ENCODE results near the gene CLMN. TPM values are rescaled to one million over a fixed set of nuclear protein-coding genes. Genes with fewer than 3 reads are reported as not detected.
"Not testable (repeated sequence)": the region's sequence is repeated elsewhere in the genome, so short reads cannot be mapped to it uniquely, and the experiment has no call there.

Gene CLMN
- total RNA-seq, 2 donors from 2014 or later, result 2.5 to 3.0 TPM

- ATAC-seq (replicated peaks in 1 of 2) (no peak), DNase-seq (no peak)
- no peak overlapping the region for H3K4me3 Mint-ChIP-seq
- no peaks in the 10 kb centered on the region for H3K27me3 Mint-ChIP-seq (ENCODE audit: low read depth)
- H3K27ac Mint-ChIP-seq, result no peak overlapping the region
- no peaks in the 10 kb centered on the region for H3K4me1 Mint-ChIP-seq (ENCODE audit: low read depth)
- peaks cover 0 to 4% of the 10 kb centered on the region in 2 donors for H3K9me3 Mint-ChIP-seq
- H3K36me3 Mint-ChIP-seq (ENCODE audit: insufficient read depth in 2 of 2), result no peaks in the 10 kb centered on the region
Measured at GRCh38 chr14:95207475-95208233, 112.1 kb downstream of the CLMN start.

GRCh38 chr14:95206534-95206933 lies 113.2 kb downstream of the CLMN start:
- no peak for DNase-seq
- Mint-ChIP-seq H3K27me3 (ENCODE audit: low read depth) (no peaks in the 10 kb centered on the region), H3K9me3 (peaks cover 0 to 4% of the 10 kb centered on the region in 2 donors), H3K36me3 (ENCODE audit: insufficient read depth in 2 of 2) (no peaks in the 10 kb centered on the region), H3K4me3 (no peak overlapping the region), H3K4me1 (ENCODE audit: low read depth) (no peaks in the 10 kb centered on the region), H3K27ac (no peak overlapping the region)
- no peak for ATAC-seq (replicated peaks in 1 of 2)

- H3K4me1 Mint-ChIP-seq (ENCODE audit: low read depth), result no peaks in the 10 kb centered on the region
- no peak for ATAC-seq (replicated peaks in 1 of 2)
- no peak for DNase-seq
- no peak overlapping the region for H3K27ac Mint-ChIP-seq
- no peaks in the 10 kb centered on the region for H3K27me3 Mint-ChIP-seq (ENCODE audit: low read depth)
- H3K36me3 Mint-ChIP-seq (ENCODE audit: insufficient read depth in 2 of 2), result no peaks in the 10 kb centered on the region
- peaks cover 0 to 4% of the 10 kb centered on the region in 2 donors for H3K9me3 Mint-ChIP-seq
- no peak overlapping the region for H3K4me3 Mint-ChIP-seq
Measured at GRCh38 chr14:95204705-95205104, 115.0 kb downstream of the CLMN start.

- not testable (repeated sequence) for H3K4me1 Mint-ChIP-seq (ENCODE audit: low read depth); H3K4me3 Mint-ChIP-seq; DNase-seq; H3K36me3 Mint-ChIP-seq (ENCODE audit: insufficient read depth in 2 of 2); H3K9me3 Mint-ChIP-seq; H3K27ac Mint-ChIP-seq; H3K27me3 Mint-ChIP-seq (ENCODE audit: low read depth); ATAC-seq (replicated peaks in 1 of 2)
Measured at GRCh38 chr14:95201745-95202144, 118.0 kb downstream of the CLMN start.

GRCh38 chr14:95200404-95200803 lies 119.3 kb downstream of the CLMN start:
- DNase-seq (no peak), ATAC-seq (replicated peaks in 1 of 2) (no peak)
- no peaks in the 10 kb centered on the region for H3K36me3 Mint-ChIP-seq (ENCODE audit: insufficient read depth in 2 of 2)
- H3K4me1 Mint-ChIP-seq (ENCODE audit: low read depth), result no peaks in the 10 kb centered on the region
- H3K27ac Mint-ChIP-seq, result no peak overlapping the region
- peaks cover 0 to 3% of the 10 kb centered on the region in 2 donors for H3K9me3 Mint-ChIP-seq
- no peak overlapping the region for H3K4me3 Mint-ChIP-seq
- no peaks in the 10 kb centered on the region for H3K27me3 Mint-ChIP-seq (ENCODE audit: low read depth)

- no peaks in the 10 kb centered on the region for H3K4me1 Mint-ChIP-seq (ENCODE audit: low read depth)
- no peaks in the 10 kb centered on the region for H3K36me3 Mint-ChIP-seq (ENCODE audit: insufficient read depth in 2 of 2)
- H3K4me3 Mint-ChIP-seq, result no peak overlapping the region
- no peak overlapping the region for H3K27ac Mint-ChIP-seq
- DNase-seq, result no peak
- no peaks in the 10 kb centered on the region for H3K9me3 Mint-ChIP-seq
- no peaks in the 10 kb centered on the region for H3K27me3 Mint-ChIP-seq (ENCODE audit: low read depth)
- ATAC-seq (replicated peaks in 1 of 2), result no peak
Measured at GRCh38 chr14:95199298-95199983, 120.3 kb downstream of the CLMN start.

GRCh38 chr14:95198320-95198719 lies 121.4 kb downstream of the CLMN start:
- H3K36me3 Mint-ChIP-seq (ENCODE audit: insufficient read depth in 2 of 2), result no peaks in the 10 kb centered on the region
- H3K9me3 Mint-ChIP-seq, result no peaks in the 10 kb centered on the region
- H3K4me1 Mint-ChIP-seq (ENCODE audit: low read depth), result no peaks in the 10 kb centered on the region
- no peak for DNase-seq
- ATAC-seq (replicated peaks in 1 of 2), result no peak
- H3K4me3 Mint-ChIP-seq, result no peak overlapping the region
- H3K27me3 Mint-ChIP-seq (ENCODE audit: low read depth), result no peaks in the 10 kb centered on the region
- no peak overlapping the region for H3K27ac Mint-ChIP-seq

GRCh38 chr14:95197551-95197950 lies 122.2 kb downstream of the CLMN start:
- H3K4me3 Mint-ChIP-seq, result no peak overlapping the region
- DNase-seq, result no peak
- no peak for ATAC-seq (replicated peaks in 1 of 2)
- H3K36me3 Mint-ChIP-seq (ENCODE audit: insufficient read depth in 2 of 2), result no peaks in the 10 kb centered on the region
- no peaks in the 10 kb centered on the region for H3K9me3 Mint-ChIP-seq
- H3K4me1 Mint-ChIP-seq (ENCODE audit: low read depth), result no peaks in the 10 kb centered on the region
- no peak overlapping the region for H3K27ac Mint-ChIP-seq
- H3K27me3 Mint-ChIP-seq (ENCODE audit: low read depth), result no peaks in the 10 kb centered on the region

- Mint-ChIP-seq H3K4me3 (no peak overlapping the region), H3K4me1 (ENCODE audit: low read depth) (no peaks in the 10 kb centered on the region), H3K27me3 (ENCODE audit: low read depth) (no peaks in the 10 kb centered on the region), H3K27ac (no peak overlapping the region), H3K9me3 (no peaks in the 10 kb centered on the region), H3K36me3 (ENCODE audit: insufficient read depth in 2 of 2) (no peaks in the 10 kb centered on the region)
- ATAC-seq (replicated peaks in 1 of 2) (no peak), DNase-seq (no peak)
Measured at GRCh38 chr14:95196826-95197545, 122.7 kb downstream of the CLMN start.

- ATAC-seq (replicated peaks in 1 of 2) (peak; percentile 38 to 40), DNase-seq (peak in 1 of 2 donors; percentile 3)
- H3K36me3 Mint-ChIP-seq (ENCODE audit: insufficient read depth in 2 of 2), result no peaks in the 10 kb centered on the region
- H3K4me3 Mint-ChIP-seq, result no peak overlapping the region
- no peaks in the 10 kb centered on the region for H3K27me3 Mint-ChIP-seq (ENCODE audit: low read depth)
- H3K27ac Mint-ChIP-seq, result no peak overlapping the region
- no peaks in the 10 kb centered on the region for H3K9me3 Mint-ChIP-seq
- H3K4me1 Mint-ChIP-seq (ENCODE audit: low read depth), result peaks cover 2% of the 10 kb centered on the region
Measured at GRCh38 chr14:95196268-95196667, 123.4 kb downstream of the CLMN start.

GRCh38 chr14:95195031-95195430 lies 124.7 kb downstream of the CLMN start:
- H3K9me3 Mint-ChIP-seq, result no peaks in the 10 kb centered on the region
- H3K27me3 Mint-ChIP-seq (ENCODE audit: low read depth), result no peaks in the 10 kb centered on the region
- H3K27ac Mint-ChIP-seq, result no peak overlapping the region
- peaks cover 4% of the 10 kb centered on the region for H3K4me1 Mint-ChIP-seq (ENCODE audit: low read depth)
- no peaks in the 10 kb centered on the region for H3K36me3 Mint-ChIP-seq (ENCODE audit: insufficient read depth in 2 of 2)
- DNase-seq, result no peak
- no peak for ATAC-seq (replicated peaks in 1 of 2)
- no peak overlapping the region for H3K4me3 Mint-ChIP-seq

GRCh38 chr14:95193081-95193480 lies 126.6 kb downstream of the CLMN start:
- H3K27ac Mint-ChIP-seq, result no peak overlapping the region

GRCh38 chr14:95192311-95192710 lies 127.4 kb downstream of the CLMN start:
- ATAC-seq (replicated peaks in 1 of 2) (no peak), DNase-seq (no peak)
- H3K4me1 Mint-ChIP-seq (ENCODE audit: low read depth), result peaks cover 4% of the 10 kb centered on the region
- no peak overlapping the region for H3K4me3 Mint-ChIP-seq
- H3K9me3 Mint-ChIP-seq, result peaks cover 0 to 2% of the 10 kb centered on the region in 2 donors
- H3K27ac Mint-ChIP-seq, result no peak overlapping the region
- H3K36me3 Mint-ChIP-seq (ENCODE audit: insufficient read depth in 2 of 2), result no peaks in the 10 kb centered on the region
- peaks cover 6% of the 10 kb centered on the region for H3K27me3 Mint-ChIP-seq (ENCODE audit: low read depth)

More at GRCh38 chr14:95193081-95193480, 126.6 kb downstream of the CLMN start:
- peaks cover 2% of the 10 kb centered on the region for H3K27me3 Mint-ChIP-seq (ENCODE audit: low read depth)
- no peak for DNase-seq
- H3K4me1 Mint-ChIP-seq (ENCODE audit: low read depth), result peaks cover 4% of the 10 kb centered on the region
- ATAC-seq (replicated peaks in 1 of 2), result no peak
- peaks cover 0 to under 1% of the 10 kb centered on the region in 2 donors for H3K9me3 Mint-ChIP-seq
- H3K36me3 Mint-ChIP-seq (ENCODE audit: insufficient read depth in 2 of 2), result no peaks in the 10 kb centered on the region
- no peak overlapping the region for H3K4me3 Mint-ChIP-seq

All from activated T-cell treated with anti-CD3 and anti-CD28 coated beads, Interleukin-2, amount 50 U/mL, for 72 hours (primary cell).